Measurements from ENCODE around the gene ODAD3. TPM values are rescaled to one million over a fixed set of nuclear protein-coding genes. Genes with fewer than 3 reads are reported as not detected.
"Not testable (repeated sequence)": the region's sequence is repeated elsewhere in the genome, so short reads cannot be mapped to it uniquely, and the experiment has no call there.

The ODAD3 gene
- total RNA-seq, 4 donors from 2014 or later: 0.39 to 0.83 TPM; not detected in 2

DNA sequence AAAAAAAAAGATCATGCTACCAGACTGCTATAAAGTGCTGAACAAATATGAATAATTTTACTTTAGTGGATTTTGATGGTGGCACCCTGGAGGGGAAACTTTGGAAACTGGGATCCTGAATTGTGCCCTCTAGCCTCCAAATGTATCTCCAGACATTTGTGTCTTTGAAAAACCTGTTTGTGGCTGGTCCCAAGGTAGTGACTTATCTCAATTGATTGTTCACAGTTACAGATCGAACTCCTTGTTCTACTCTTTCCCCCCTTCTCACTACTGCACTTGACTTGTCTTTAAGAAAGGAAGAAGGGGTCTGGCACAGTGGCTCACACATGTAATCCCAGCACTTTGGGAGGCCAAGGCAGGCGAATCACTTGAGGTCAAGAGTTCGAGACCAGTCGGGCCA lies 26.3 kb downstream of the ODAD3 start:
- Histone ChIP-seq H3K4me1 (peaks cover 0 to 6% (median 6%) of the 10 kb centered on the region in 4 donors), H3K36me3 (no peaks in the 10 kb centered on the region), H3K9me3 (no peaks in the 10 kb centered on the region), H3K27ac (replicated peaks in 1 of 4) (no peak overlapping the region), H3K27me3 (peaks cover 0 to 50% (median 0%) of the 10 kb centered on the region in 4 donors), H3K4me3 (no peak overlapping the region)
- TF ChIP-seq POLR2AphosphoS5 (IDR thresholded peaks at IDR 0.05): no peak
- 92% methylated on average over 4 of the region's 4 CpGs for WGBS
- intact Hi-C loops (cut with DNase I): no loop called here
- DNase-seq (ENCODE audit: extremely low spot score): no peak

DNA sequence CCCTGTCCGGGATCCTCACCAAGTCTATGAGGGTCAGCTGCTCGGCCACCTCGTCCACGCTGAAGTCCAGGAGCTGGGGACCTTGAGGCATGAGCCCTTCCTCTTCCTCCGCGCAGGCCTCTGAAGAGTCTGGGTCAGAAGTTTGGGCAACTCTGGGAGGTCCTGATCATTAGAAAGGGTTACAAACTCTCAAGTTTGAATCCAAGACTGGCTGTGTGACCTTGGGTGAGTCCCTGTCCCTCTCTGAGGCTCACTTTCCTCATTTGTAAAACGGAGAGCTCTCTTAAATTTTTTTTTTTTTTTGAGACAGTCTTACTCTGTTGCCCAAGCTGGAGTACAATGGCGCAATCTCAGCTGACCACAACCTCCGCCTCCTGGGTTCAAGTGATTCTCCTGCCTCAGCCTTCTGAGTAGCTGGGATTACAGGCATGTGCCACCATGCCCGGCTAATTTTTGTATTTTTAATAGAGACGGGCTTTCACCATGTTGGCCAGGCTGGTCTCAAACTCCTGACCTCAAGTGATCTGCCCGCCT lies 28.2 kb downstream of the ODAD3 start:
- WGBS: 68% methylated on average over 11 of the region's 12 CpGs
- H3K9me3 ChIP-seq; DNase-seq (ENCODE audit: extremely low spot score); H3K36me3 ChIP-seq; H3K27ac ChIP-seq (replicated peaks in 1 of 4); H3K4me1 ChIP-seq; intact Hi-C loops (cut with DNase I); H3K4me3 ChIP-seq: not testable (repeated sequence)
- peaks cover 0 to 50% (median 0%) of the 10 kb centered on the region in 4 donors for H3K27me3 ChIP-seq

DNA sequence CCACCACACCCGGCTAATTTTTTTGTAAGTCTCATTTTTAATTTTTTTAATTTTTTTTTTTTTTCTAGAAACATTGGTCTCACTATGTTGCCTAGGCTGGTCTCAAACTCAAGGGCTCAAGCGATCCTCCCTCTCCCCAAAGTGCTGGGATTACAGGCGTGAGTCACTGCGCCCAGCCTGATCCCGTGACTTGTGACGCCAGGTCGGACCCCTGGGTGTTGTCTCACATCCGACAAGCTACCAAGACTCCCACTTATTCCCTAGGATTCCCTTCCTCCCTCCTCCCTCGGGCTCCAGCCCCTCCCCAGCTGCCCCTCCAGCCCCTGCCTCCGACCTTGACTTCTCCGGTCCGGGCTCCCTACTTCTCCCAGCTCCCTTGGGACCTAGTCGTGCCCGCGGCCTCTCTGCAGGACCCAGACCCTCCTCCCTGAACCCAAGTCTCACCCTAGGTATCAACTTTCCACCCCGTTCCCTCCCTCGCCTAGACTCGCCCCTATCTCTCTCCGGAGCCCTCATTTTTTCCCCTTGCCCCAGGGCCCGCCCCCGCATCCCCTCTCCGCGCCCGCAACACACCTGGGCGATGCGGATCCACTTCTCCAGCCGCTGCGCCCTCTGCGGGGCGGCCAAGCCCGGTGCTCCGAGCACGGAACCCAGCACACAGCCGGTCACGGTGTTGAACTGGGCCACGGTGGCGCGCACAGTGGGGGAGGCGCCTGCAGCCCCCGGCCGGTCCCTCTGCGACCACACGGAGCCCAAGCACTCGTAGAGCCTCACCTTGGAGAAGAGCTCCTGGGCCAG lies 28.9 kb downstream of the ODAD3 start:
- Histone ChIP-seq H3K27ac (replicated peaks in 1 of 4) (no peak overlapping the region), H3K4me3 (no peak overlapping the region), H3K9me3 (no peaks in the 10 kb centered on the region), H3K36me3 (no peaks in the 10 kb centered on the region), H3K4me1 (peaks cover 0 to 6% (median 6%) of the 10 kb centered on the region in 4 donors), H3K27me3 (peaks cover 0 to 50% (median 0%) of the 10 kb centered on the region in 4 donors)
- 46% methylated on average over 28 of the region's 44 CpGs for WGBS
- DNase-seq (ENCODE audit: extremely low spot score): no peak
- TF ChIP-seq, protein P1, sequence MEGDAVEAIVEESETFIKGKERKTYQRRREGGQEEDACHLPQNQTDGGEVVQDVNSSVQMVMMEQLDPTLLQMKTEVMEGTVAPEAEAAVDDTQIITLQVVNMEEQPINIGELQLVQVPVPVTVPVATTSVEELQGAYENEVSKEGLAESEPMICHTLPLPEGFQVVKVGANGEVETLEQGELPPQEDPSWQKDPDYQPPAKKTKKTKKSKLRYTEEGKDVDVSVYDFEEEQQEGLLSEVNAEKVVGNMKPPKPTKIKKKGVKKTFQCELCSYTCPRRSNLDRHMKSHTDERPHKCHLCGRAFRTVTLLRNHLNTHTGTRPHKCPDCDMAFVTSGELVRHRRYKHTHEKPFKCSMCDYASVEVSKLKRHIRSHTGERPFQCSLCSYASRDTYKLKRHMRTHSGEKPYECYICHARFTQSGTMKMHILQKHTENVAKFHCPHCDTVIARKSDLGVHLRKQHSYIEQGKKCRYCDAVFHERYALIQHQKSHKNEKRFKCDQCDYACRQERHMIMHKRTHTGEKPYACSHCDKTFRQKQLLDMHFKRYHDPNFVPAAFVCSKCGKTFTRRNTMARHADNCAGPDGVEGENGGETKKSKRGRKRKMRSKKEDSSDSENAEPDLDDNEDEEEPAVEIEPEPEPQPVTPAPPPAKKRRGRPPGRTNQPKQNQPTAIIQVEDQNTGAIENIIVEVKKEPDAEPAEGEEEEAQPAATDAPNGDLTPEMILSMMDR (IDR thresholded peaks at IDR 0.05): peak; percentile 35 to 40 (median 36)
- no peak for TF ChIP-seq EP300 (IDR thresholded peaks at IDR 0.05)
- intact Hi-C loops (cut with DNase I): no loop called here

- peaks cover 0 to 6% (median 6%) of the 10 kb centered on the region in 4 donors for H3K4me1 ChIP-seq
- H3K27ac ChIP-seq (replicated peaks in 1 of 4): no peak overlapping the region
- no peak overlapping the region for H3K4me3 ChIP-seq
- TF ChIP-seq POLR2A (IDR thresholded peaks at IDR 0.05; ENCODE audit: low read depth): no peak
- TF ChIP-seq, protein P1 (IDR thresholded peaks at IDR 0.05): no peak
- no peak for TF ChIP-seq POLR2AphosphoS5 (IDR thresholded peaks at IDR 0.05)
- intact Hi-C loops (cut with DNase I): no loop called here
- WGBS: 63% methylated on average over 9 of the region's 9 CpGs
- H3K27me3 ChIP-seq: peaks cover 0 to 37% (median 0%) of the 10 kb centered on the region in 4 donors
- peaks cover 0 to 3% (median 0%) of the 10 kb centered on the region in 4 donors for H3K36me3 ChIP-seq
- no peaks in the 10 kb centered on the region for H3K9me3 ChIP-seq
- DNase-seq (ENCODE audit: extremely low spot score): no peak
Observed at GRCh38 chr19:11404588-11405222, 30.2 kb downstream of the ODAD3 start.

GRCh38 chr19:11401808-11402543 lies 32.9 kb downstream of the ODAD3 start:
- Histone ChIP-seq H3K4me3 (no peak overlapping the region), H3K27ac (replicated peaks in 1 of 4) (no peak overlapping the region), H3K9me3 (no peaks in the 10 kb centered on the region), H3K27me3 (peaks cover 0 to 18% (median 0%) of the 10 kb centered on the region in 4 donors), H3K4me1 (peaks cover 0 to 6% (median 6%) of the 10 kb centered on the region in 4 donors), H3K36me3 (peaks cover 0 to 11% (median 0%) of the 10 kb centered on the region in 4 donors)
- DNase-seq (ENCODE audit: extremely low spot score): no peak
- 73% methylated on average over 9 of the region's 9 CpGs for WGBS
- intact Hi-C loops (cut with DNase I): no loop called here
- TF ChIP-seq, protein P1 (IDR thresholded peaks at IDR 0.05): no peak
- TF ChIP-seq POLR2A (IDR thresholded peaks at IDR 0.05; ENCODE audit: low read depth) (no peak), EP300 (IDR thresholded peaks at IDR 0.05) (no peak)

All from esophagus muscularis mucosa (tissue), 4 donors.